ENCODE measurements around the gene MBD2.

DNA sequence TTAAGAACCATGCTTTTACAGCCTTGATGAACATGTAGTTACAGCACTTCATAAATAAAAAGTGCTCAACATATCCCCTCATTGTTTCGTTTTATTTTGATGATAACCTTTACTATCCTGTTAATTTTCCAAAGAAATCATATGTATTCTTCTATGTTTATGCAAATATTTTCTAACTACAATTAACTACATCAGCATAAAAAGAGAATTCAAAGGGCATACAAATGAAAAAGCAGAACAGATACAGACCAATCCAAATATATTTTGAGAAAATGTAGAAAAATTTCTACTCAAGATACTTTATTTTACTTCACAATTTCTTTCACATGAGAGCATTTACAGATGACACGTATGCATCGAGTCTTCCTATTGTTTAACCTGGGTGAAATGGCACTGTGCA is 69.1 kb downstream of the MBD2 start:
- TF ChIP-seq, protein P1, sequence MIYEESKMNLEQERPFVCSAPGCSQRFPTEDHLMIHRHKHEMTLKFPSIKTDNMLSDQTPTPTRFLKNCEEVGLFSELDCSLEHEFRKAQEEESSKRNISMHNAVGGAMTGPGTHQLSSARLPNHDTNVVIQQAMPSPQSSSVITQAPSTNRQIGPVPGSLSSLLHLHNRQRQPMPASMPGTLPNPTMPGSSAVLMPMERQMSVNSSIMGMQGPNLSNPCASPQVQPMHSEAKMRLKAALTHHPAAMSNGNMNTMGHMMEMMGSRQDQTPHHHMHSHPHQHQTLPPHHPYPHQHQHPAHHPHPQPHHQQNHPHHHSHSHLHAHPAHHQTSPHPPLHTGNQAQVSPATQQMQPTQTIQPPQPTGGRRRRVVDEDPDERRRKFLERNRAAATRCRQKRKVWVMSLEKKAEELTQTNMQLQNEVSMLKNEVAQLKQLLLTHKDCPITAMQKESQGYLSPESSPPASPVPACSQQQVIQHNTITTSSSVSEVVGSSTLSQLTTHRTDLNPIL (CRISPR knock-in tag; IDR thresholded peaks at IDR 0.05; ENCODE audit: low read depth) = no peak
- no peak for TF ChIP-seq ZNF70 (CRISPR knock-in tag; IDR thresholded peaks at IDR 0.05)
- no peak for TF ChIP-seq ARNTL (CRISPR knock-in tag; IDR thresholded peaks at IDR 0.05; ENCODE audit: borderline replicate concordance, low read depth)
- TF ChIP-seq RARB (CRISPR knock-in tag; IDR thresholded peaks at IDR 0.05) = no peak
- TF ChIP-seq CSDC2 (CRISPR knock-in tag; IDR thresholded peaks at IDR 0.05) = no peak
- TF ChIP-seq, protein P2, sequence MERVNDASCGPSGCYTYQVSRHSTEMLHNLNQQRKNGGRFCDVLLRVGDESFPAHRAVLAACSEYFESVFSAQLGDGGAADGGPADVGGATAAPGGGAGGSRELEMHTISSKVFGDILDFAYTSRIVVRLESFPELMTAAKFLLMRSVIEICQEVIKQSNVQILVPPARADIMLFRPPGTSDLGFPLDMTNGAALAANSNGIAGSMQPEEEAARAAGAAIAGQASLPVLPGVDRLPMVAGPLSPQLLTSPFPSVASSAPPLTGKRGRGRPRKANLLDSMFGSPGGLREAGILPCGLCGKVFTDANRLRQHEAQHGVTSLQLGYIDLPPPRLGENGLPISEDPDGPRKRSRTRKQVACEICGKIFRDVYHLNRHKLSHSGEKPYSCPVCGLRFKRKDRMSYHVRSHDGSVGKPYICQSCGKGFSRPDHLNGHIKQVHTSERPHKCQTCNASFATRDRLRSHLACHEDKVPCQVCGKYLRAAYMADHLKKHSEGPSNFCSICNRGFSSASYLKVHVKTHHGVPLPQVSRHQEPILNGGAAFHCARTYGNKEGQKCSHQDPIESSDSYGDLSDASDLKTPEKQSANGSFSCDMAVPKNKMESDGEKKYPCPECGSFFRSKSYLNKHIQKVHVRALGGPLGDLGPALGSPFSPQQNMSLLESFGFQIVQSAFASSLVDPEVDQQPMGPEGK (CRISPR knock-in tag; IDR thresholded peaks at IDR 0.05; ENCODE audit: borderline replicate concordance) = no peak
- TF ChIP-seq ISL1 (CRISPR knock-in tag; IDR thresholded peaks at IDR 0.05) = no peak
- TF ChIP-seq, protein P3, sequence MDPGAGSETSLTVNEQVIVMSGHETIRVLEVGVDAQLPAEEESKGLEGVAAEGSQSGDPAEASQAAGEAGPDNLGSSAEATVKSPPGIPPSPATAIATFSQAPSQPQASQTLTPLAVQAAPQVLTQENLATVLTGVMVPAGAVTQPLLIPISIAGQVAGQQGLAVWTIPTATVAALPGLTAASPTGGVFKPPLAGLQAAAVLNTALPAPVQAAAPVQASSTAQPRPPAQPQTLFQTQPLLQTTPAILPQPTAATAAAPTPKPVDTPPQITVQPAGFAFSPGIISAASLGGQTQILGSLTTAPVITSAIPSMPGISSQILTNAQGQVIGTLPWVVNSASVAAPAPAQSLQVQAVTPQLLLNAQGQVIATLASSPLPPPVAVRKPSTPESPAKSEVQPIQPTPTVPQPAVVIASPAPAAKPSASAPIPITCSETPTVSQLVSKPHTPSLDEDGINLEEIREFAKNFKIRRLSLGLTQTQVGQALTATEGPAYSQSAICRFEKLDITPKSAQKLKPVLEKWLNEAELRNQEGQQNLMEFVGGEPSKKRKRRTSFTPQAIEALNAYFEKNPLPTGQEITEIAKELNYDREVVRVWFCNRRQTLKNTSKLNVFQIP (CRISPR knock-in tag; IDR thresholded peaks at IDR 0.05; ENCODE audit: borderline replicate concordance, low read depth) = no peak
- no peak for TF ChIP-seq ZNF565 (CRISPR knock-in tag; conservative IDR thresholded peaks at IDR 0.05; ENCODE audit: low read depth)
- no peak for TF ChIP-seq TCF4 (CRISPR knock-in tag; IDR thresholded peaks at IDR 0.05; ENCODE audit: borderline replicate concordance)

Data from SK-N-SH treated with all-trans-retinoic acid at 6 μM for 48 hours (cell line).